ENCODE results near the gene NR4A3.
A peak's percentile ranks its signal among the peaks of the same experiment; 100 is the strongest.

DNA sequence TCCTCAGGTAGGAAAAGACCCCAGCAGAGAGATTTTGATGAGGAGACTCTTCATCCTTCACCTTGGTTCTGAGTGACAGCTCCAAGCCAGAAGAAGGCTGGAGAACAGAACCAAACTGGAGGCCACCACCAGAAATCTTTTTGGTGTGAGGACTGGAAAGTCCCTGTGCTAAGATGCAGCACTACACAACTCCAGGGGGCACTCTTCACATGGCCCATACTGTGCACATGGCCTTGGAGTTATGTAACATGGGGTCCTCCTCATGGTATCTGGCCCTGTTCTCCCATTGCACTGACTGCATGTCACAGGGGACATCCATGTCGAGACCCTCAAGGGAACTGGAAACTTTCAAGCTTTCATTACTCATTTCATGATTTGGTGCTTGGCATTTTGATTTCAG lies 67.4 kb downstream of the NR4A3 start:
- TF ChIP-seq, protein P1, sequence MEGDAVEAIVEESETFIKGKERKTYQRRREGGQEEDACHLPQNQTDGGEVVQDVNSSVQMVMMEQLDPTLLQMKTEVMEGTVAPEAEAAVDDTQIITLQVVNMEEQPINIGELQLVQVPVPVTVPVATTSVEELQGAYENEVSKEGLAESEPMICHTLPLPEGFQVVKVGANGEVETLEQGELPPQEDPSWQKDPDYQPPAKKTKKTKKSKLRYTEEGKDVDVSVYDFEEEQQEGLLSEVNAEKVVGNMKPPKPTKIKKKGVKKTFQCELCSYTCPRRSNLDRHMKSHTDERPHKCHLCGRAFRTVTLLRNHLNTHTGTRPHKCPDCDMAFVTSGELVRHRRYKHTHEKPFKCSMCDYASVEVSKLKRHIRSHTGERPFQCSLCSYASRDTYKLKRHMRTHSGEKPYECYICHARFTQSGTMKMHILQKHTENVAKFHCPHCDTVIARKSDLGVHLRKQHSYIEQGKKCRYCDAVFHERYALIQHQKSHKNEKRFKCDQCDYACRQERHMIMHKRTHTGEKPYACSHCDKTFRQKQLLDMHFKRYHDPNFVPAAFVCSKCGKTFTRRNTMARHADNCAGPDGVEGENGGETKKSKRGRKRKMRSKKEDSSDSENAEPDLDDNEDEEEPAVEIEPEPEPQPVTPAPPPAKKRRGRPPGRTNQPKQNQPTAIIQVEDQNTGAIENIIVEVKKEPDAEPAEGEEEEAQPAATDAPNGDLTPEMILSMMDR (IDR thresholded peaks at IDR 0.05; ENCODE audit: borderline replicate concordance, extremely low read depth, low read length, poor library complexity, severe bottlenecking), result peak; percentile 26
- TF ChIP-seq EZH2 (IDR thresholded peaks at IDR 0.05; ENCODE audit: borderline replicate concordance, low read depth, low read length, severe bottlenecking), result no peak

Data from DND-41 (cell line).